H1 (cell line): ENCODE data around the gene NT5M. TPM values are rescaled to one million over a fixed set of nuclear protein-coding genes. Genes with fewer than 3 reads are reported as not detected.

Source experiments
- CTCF ChIA-PET: fragments of 300-600 bp; sonication (Branson Sonifier 250); formaldehyde crosslinking; loops from one replicate; lab custom pipeline; 2021; ENCODE audit not compliant: partially characterized antibody; lab: Charles Lee
- POLR2A ChIA-PET: fragments of 300-600 bp; sonication (Branson Sonifier 250); formaldehyde crosslinking; loops from one replicate; lab custom pipeline; 2021; ENCODE audit warnings: inconsistent platforms; ENCODE audit not compliant: partially characterized antibody; lab: Charles Lee
- DNase-seq, 2 experiments: peaks; one replicate each; pipeline versions ENCODE4 v3.0.0 to v3.0.0-alpha.2; 2010 to 2022; ENCODE audit warnings: low spot score in 2 of 2, low read depth in 1 of 2, mixed read lengths in 1 of 2
- FAIRE-seq: peaks from 2 replicates; lab custom pipeline; 2011; peaks lifted over from hg19 to GRCh38; lab: Jason Lieb, UNC
- H2AFZ ChIP-seq: 2 replicates; pipeline ENCODE4 v1.8.1; 2012; ENCODE audit warnings: low read length, inconsistent platforms
- H2AK5ac ChIP-seq: 2 replicates; pipeline ENCODE4 v1.6.1; 2013; ENCODE audit warnings: low read depth, low read length
- H2BK120ac ChIP-seq: replicated peaks from 2 replicates; pipeline ENCODE3; 2013; ENCODE audit warnings: low read depth, low read length, inconsistent platforms
- H2BK12ac ChIP-seq: 2 replicates; pipeline ENCODE4 v1.6.1; 2013; ENCODE audit warnings: low read depth, low read length
- H2BK15ac ChIP-seq: 2 replicates; pipeline ENCODE4 v1.6.1; 2013; ENCODE audit warnings: low read length
- H2BK20ac ChIP-seq: 2 replicates; pipeline ENCODE4 v1.6.1; 2013; ENCODE audit warnings: low read length
- H2BK5ac ChIP-seq: 2 replicates; pipeline ENCODE4 v1.6.1; 2013; ENCODE audit warnings: low read depth, low read length
- H3K14ac ChIP-seq: 2 replicates; pipeline ENCODE4 v1.6.1; 2013; ENCODE audit warnings: inconsistent platforms; ENCODE audit not compliant: insufficient read length
- H3K18ac ChIP-seq: 2 replicates; pipeline ENCODE4 v1.6.1; 2013; ENCODE audit warnings: low read length; ENCODE audit errors: extremely low read depth
- H3K23ac ChIP-seq: 2 replicates; pipeline ENCODE4 v1.6.1; 2013; ENCODE audit warnings: inconsistent platforms; ENCODE audit not compliant: insufficient read length
- H3K23me2 ChIP-seq: 2 replicates; pipeline ENCODE4 v1.6.1; 2013; ENCODE audit warnings: low read depth, low read length
- H3K27ac ChIP-seq: 2 replicates; pipeline ENCODE4 v1.6.1; 2011; ENCODE audit warnings: low read depth, low read length, inconsistent platforms
- H3K27me3 ChIP-seq, 4 experiments: replicated peaks in 1 of 4; 1 replicate in 1 of 4; 2 replicates in 3 of 4; pipeline versions ENCODE4 v1.6.1 to v1.8.1; 2011 to 2013; ENCODE audit warnings: low read length in 3 of 4, mild to moderate bottlenecking in 3 of 4, inconsistent platforms in 2 of 4, mixed read lengths in 2 of 4, moderate library complexity in 1 of 4; ENCODE audit not compliant: control insufficient read depth in 3 of 4, insufficient read depth in 3 of 4; ENCODE audit errors: extremely low read depth in 1 of 4
- H3K36me3 ChIP-seq, 4 experiments: 2 replicates each; pipeline versions ENCODE4 v1.6.1 to v1.8.1; 2011 to 2013; ENCODE audit warnings: mild to moderate bottlenecking in 4 of 4, low read length in 3 of 4, moderate library complexity in 2 of 4, control low read depth in 1 of 4, inconsistent platforms in 1 of 4; ENCODE audit not compliant: insufficient read depth in 4 of 4, control insufficient read depth in 2 of 4
- H3K4ac ChIP-seq: replicated peaks from 2 replicates; pipeline ENCODE3; 2013; ENCODE audit warnings: low read length, low read depth, mixed read lengths, inconsistent platforms; ENCODE audit not compliant: insufficient read length
- H3K4me1 ChIP-seq, 4 experiments: replicated peaks in 1 of 4; 1 replicate in 1 of 4; 2 replicates in 3 of 4; pipeline versions ENCODE4 v1.6.1 to v1.8.1; 2011 to 2013; ENCODE audit warnings: low read length in 3 of 4, inconsistent platforms in 2 of 4, mixed read lengths in 1 of 4; ENCODE audit not compliant: insufficient read depth in 4 of 4, control insufficient read depth in 3 of 4
- H3K4me2 ChIP-seq, 2 experiments: 2 replicates each; pipeline versions ENCODE4 v1.6.1 to v1.8.1; 2011 to 2013; ENCODE audit warnings: low read depth in 2 of 2, low read length in 2 of 2, control low read depth in 1 of 2, inconsistent platforms in 1 of 2, mild to moderate bottlenecking in 1 of 2; ENCODE audit not compliant: insufficient read depth in 1 of 2
- H3K4me3 ChIP-seq, 4 experiments: fragments of 200-600, 300-600 bp in 1 of 4; sonication (generic), shearing (Covaris generic), sonication (Bioruptor Twin) in 1 of 4; 2 replicates each; pipeline versions ENCODE4 v1.5.1 to v1.8.1; 2011 to 2016; ENCODE audit warnings: low read length in 4 of 4, low read depth in 3 of 4, control low read depth in 2 of 4, inconsistent platforms in 2 of 4, mild to moderate bottlenecking in 2 of 4, mixed read lengths in 1 of 4, moderate library complexity in 1 of 4; ENCODE audit not compliant: insufficient read depth in 2 of 4; ENCODE audit errors: extremely low read depth in 1 of 4
- H3K56ac ChIP-seq: replicated peaks from 2 replicates; pipeline ENCODE3; 2013; ENCODE audit warnings: low read depth, mild to moderate bottlenecking, mixed read lengths, low read length, inconsistent platforms; ENCODE audit not compliant: insufficient read length
- H3K79me1 ChIP-seq: 2 replicates; pipeline ENCODE4 v1.6.1; 2013; ENCODE audit warnings: low read depth, low read length, control low read depth
- H3K79me2 ChIP-seq, 2 experiments: 2 replicates each; pipeline versions ENCODE4 v1.6.1 to v1.8.1; 2012 to 2013; ENCODE audit warnings: low read length in 2 of 2, mild to moderate bottlenecking in 2 of 2, inconsistent platforms in 1 of 2; ENCODE audit not compliant: insufficient read depth in 2 of 2, control insufficient read depth in 1 of 2
- H3K9ac ChIP-seq, 4 experiments: replicated peaks in 1 of 4; 1 replicate in 1 of 4; 2 replicates in 3 of 4; pipeline versions ENCODE4 v1.6.1 to v1.8.1; 2011 to 2013; ENCODE audit warnings: low read depth in 3 of 4, low read length in 3 of 4, control low read depth in 2 of 4, mild to moderate bottlenecking in 2 of 4, moderate library complexity in 2 of 4, inconsistent platforms in 1 of 4; ENCODE audit errors: extremely low read depth in 1 of 4
- H3K9me3 ChIP-seq, 2 experiments: 2 replicates each; pipeline versions ENCODE4 v1.6.1 to v1.8.1; 2012 to 2013; ENCODE audit warnings: mild to moderate bottlenecking in 2 of 2, moderate library complexity in 2 of 2, control low read depth in 1 of 2, inconsistent platforms in 1 of 2, low read depth in 1 of 2, low read length in 1 of 2, mixed read lengths in 1 of 2; ENCODE audit not compliant: insufficient read depth in 2 of 2
- H4K20me1 ChIP-seq, 2 experiments: replicated peaks in 1 of 2; 2 replicates each; pipeline versions ENCODE3 to v1.8.1; 2011 to 2013; ENCODE audit warnings: inconsistent platforms in 2 of 2, low read length in 2 of 2, mild to moderate bottlenecking in 1 of 2; ENCODE audit not compliant: insufficient read depth in 2 of 2, control insufficient read depth in 1 of 2
- H4K5ac ChIP-seq: 2 replicates; pipeline ENCODE4 v1.6.1; 2013; ENCODE audit warnings: low read length, low read depth, mixed read lengths, inconsistent platforms; ENCODE audit not compliant: insufficient read length
- H4K8ac ChIP-seq: 2 replicates; pipeline ENCODE4 v1.8.0; 2013; ENCODE audit warnings: mild to moderate bottlenecking, moderate library complexity, low read length, inconsistent platforms; ENCODE audit not compliant: insufficient read depth; ENCODE audit errors: extremely low read depth
- H4K91ac ChIP-seq: replicated peaks from 2 replicates; pipeline ENCODE3; 2013; ENCODE audit warnings: low read length, mixed read lengths, inconsistent platforms; ENCODE audit not compliant: insufficient read length
- BACH1 ChIP-seq: IDR thresholded peaks from 2 replicates; pipeline ENCODE4 v1.6.1; 2012; ENCODE audit warnings: low read length, improper control_type of control experiment
- CREB1 ChIP-seq: IDR thresholded peaks from 2 replicates; pipeline ENCODE4 v1.6.1; 2012; ENCODE audit warnings: inconsistent platforms
- RNF2 ChIP-seq: fragments of 200-900, 300-1000 bp; sonication (generic); IDR thresholded peaks from 2 replicates; pipeline ENCODE4 v1.7.1; 2016; ENCODE audit warnings: borderline replicate concordance, low read depth, mild to moderate bottlenecking, antibody characterized with exemption, low read length; ENCODE audit not compliant: poor library complexity, severe bottlenecking; ENCODE audit errors: missing control alignments
- YY1 ChIP-seq: IDR thresholded peaks from 2 replicates; pipeline ENCODE4 v1.6.1; 2011; ENCODE audit warnings: low read depth, mild to moderate bottlenecking, low read length
- WGBS, 2 experiments: shearing (Covaris generic) in 1 of 2; methylation state at CpG; one replicate each; pipeline versions ENCODE4 v1.1.6 to v1.1.7; 2013 to 2015; ENCODE audit warnings: low lambda C conversion rate in 2 of 2, mixed read lengths in 2 of 2, inconsistent platforms in 1 of 2, low coverage in 1 of 2, missing lambda C conversion rate in 1 of 2; ENCODE audit not compliant: insufficient replicate concordance in 2 of 2, insufficient coverage in 1 of 2, insufficient read length in 1 of 2; ENCODE audit errors: extremely low coverage in 1 of 2, missing lambda C conversion rate in 1 of 2; 5-methylcytosine and 5-hydroxymethylcytosine counted together
- polyA plus RNA-seq, 7 experiments: library from polyadenylated mRNA; depleted of rRNA in 3 of 7; stranded (reverse) in 5 of 7; unstranded in 2 of 7; fragments of >200 nt in 5 of 7; fragments of 200-250 nt in 2 of 7; gene quantifications; 1 replicate in 5 of 7; 2 replicates in 1 of 7; 4 replicates in 1 of 7; pipeline versions ENCODE4 v1.2.1 to v1.2.3, GENCODE V29; 2011 to 2013; ENCODE audit warnings: missing spikeins in 2 of 7, mixed read lengths in 2 of 7
- total RNA-seq: library from RNA; stranded (reverse); fragmentation: NEBNext Ultra II Directional; extraction: Animal tissue kit (Norgen Biotek cat#: 25700); gene quantifications from 2 replicates; pipeline ENCODE4 v1.2.1, GENCODE V29; 2021

NT5M gene
- total and polyA plus RNA-seq, 2 of the 8 experiments (the other 6 are each of a cell fraction or from before 2014, with no cell fraction given) = 7.6 to 18.2 TPM

DNA sequence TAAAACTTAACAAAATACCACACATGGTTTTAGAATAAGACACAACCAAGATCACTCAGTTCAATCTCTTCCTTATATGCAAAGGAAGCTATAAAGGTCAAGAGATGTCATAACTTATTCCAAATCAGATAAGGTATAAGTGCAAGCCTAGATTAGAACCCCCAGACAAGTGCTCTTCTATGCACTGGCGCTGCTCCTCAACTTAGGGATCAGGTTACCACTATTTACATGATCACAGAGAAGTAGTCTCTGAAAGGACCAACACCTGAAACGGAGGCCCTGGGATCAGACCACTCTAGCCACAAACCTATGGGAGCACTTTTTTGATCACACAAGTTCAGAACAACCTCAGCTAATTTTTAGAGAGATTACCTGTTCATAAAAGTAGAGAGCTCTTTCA lies 38.7 kb upstream of the NT5M start:
- Histone ChIP-seq H2BK15ac (no peak overlapping the region), H3K4me2 (no peak overlapping the region), H3K79me1 (no peaks in the 10 kb centered on the region), H3K27me3 (no peaks in the 10 kb centered on the region), H3K9me3 (no peaks in the 10 kb centered on the region), H3K14ac (no peak overlapping the region), H2AK5ac (no peak overlapping the region), H4K5ac (no peak overlapping the region), H3K56ac (no peak overlapping the region), H3K23me2 (no peaks in the 10 kb centered on the region), H3K36me3 (peaks cover 19 to 72% (median 44%) of the 10 kb centered on the region in 4 experiments), H4K8ac (no peak overlapping the region), H3K4me1 (no peaks in the 10 kb centered on the region), H2BK120ac (no peak overlapping the region), H4K91ac (no peak overlapping the region), H3K18ac (no peak overlapping the region), H3K23ac (no peak overlapping the region), H2BK12ac (no peak overlapping the region), H3K9ac (no peak overlapping the region), H2BK20ac (no peak overlapping the region), H4K20me1 (peaks cover 0 to 3% of the 10 kb centered on the region in 2 experiments), H3K4me3 (no peak overlapping the region), H2BK5ac (no peak overlapping the region), H3K79me2 (no peaks in the 10 kb centered on the region), H2AFZ (no peak overlapping the region), H3K4ac (no peak overlapping the region), H3K27ac (no peak overlapping the region)
- ChIA-PET CTCF (interaction anchor here (0.6 to 1.2 kb wide), 2 partner anchors 11 to 369 kb away, joined by 3 to 4 read pairs; no protein-coding TSS in a partner anchor), POLR2A (interaction anchor here (1.2 kb wide), 1 partner anchor 20 kb away, joined by 3 read pairs; no protein-coding TSS in a partner anchor)
- FAIRE-seq = no peak
- no peak for DNase-seq
- WGBS, 2 experiments = 74% methylated on average over 2 of the region's 2 CpGs; no CpG with 5 or more reads in 1 of the 2 experiments
- TF ChIP-seq RNF2 (no peak), BACH1 (no peak), CREB1 (no peak), YY1 (no peak)
